LNCaP clone FGC (cell line): ENCODE measurements around the gene IGF2R.

Experiments
- DNase-seq: peaks from one replicate; pipeline ENCODE4 v3.0.0-alpha.2; 2011; ENCODE audit warnings: low read depth
- H3K4me3 ChIP-seq: 2 replicates; pipeline ENCODE4 v1.5.1; 2011; ENCODE audit warnings: mild to moderate bottlenecking, low read depth, low read length, control low read depth
- TF ChIP-seq, protein P1 (sequence below): IDR thresholded peaks from 2 replicates; pipeline ENCODE4 v1.5.1; 2012; ENCODE audit warnings: mild to moderate bottlenecking; ENCODE audit not compliant: control insufficient read depth, insufficient read depth; ENCODE audit errors: extremely low read depth

The IGF2R gene

DNA sequence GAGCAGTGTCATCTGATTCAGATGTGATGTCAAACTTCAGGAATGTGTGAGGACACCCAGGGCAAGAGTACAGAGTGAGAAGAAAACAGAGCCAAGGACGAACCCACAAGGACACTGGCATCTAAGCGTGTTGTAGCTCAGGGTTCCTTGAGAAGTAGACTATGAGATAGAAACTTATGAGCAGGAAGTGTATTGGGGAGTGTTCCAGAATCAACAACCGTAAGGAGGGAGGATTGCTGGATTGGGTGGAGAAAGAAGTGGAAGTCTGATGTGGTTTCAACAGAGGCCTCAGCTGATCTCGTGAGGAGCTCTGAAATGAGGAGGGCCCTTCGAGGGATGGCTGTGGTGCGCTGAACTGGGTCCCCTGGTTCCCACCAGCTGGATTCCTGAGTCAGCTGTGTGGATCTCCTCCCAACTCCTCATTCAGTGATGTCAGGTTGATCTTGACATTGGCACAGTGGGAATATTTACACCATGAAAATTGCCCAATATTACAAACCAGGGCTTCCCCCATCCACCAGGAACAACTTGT lies 25.7 kb upstream of the IGF2R start:
- H3K4me3 ChIP-seq = no peak overlapping the region
- no peak for DNase-seq
- TF ChIP-seq, protein P1, sequence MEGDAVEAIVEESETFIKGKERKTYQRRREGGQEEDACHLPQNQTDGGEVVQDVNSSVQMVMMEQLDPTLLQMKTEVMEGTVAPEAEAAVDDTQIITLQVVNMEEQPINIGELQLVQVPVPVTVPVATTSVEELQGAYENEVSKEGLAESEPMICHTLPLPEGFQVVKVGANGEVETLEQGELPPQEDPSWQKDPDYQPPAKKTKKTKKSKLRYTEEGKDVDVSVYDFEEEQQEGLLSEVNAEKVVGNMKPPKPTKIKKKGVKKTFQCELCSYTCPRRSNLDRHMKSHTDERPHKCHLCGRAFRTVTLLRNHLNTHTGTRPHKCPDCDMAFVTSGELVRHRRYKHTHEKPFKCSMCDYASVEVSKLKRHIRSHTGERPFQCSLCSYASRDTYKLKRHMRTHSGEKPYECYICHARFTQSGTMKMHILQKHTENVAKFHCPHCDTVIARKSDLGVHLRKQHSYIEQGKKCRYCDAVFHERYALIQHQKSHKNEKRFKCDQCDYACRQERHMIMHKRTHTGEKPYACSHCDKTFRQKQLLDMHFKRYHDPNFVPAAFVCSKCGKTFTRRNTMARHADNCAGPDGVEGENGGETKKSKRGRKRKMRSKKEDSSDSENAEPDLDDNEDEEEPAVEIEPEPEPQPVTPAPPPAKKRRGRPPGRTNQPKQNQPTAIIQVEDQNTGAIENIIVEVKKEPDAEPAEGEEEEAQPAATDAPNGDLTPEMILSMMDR = no peak

DNA sequence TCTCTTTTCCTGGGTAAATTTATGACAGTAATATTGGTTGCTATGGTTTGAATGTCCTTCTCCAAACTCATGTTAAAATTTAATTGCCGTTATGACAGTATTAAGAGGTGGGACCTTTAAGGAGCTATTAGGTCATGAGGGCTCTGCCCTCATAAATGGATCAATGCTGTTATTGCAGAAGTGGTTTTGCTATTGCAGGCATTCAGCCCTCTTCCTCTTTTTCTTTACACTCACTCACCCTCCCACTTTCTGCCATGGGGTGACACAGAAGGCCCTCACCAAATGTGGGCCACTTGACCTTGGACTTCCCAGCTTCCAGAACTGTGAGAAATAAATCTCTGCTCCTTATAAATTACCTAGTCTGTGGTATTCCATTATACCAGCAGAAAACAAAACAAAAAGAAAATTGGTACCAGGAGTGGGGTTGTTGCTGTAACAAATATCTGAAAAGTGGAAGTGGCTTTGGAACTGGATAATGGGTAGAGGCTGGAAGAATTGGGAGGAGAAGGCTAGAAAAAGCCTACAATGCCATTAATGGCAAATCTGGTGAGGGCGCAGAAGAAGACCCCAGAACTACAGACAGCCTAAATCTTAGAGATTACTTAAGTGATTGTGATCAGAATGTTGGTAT lies 24.8 kb upstream of the IGF2R start:
- H3K4me3 ChIP-seq = no peak overlapping the region
- no peak for DNase-seq
- TF ChIP-seq, protein P1 = no peak

DNA sequence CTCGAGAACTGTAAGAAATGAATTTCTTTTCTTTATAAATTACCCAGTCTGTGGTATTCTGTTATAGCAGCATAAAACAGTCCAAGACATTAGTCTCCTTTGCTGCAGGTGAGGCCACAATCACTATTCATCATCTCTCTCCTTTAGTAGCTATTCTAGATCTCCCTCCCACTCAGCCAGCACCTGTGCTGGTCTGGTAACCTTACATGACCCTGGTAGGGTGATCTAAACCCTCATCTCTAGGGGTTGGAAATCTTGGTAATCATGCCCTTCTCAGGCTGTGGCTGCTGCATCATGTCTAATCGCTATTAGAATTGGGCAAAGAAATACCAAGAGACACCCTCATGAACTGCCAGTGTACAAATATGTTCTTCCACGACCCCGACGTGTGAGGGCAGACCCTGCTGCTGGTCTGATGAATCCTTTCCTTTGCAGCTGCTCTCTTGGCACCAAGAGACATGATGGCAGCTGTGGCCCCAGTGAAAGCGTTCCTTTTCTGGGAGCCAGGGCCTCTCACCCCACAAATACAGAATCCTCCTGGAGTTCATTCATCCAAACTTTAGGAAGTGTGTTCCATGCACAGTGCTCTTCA lies 23.0 kb upstream of the IGF2R start:
- TF ChIP-seq, protein P1 = no peak
- no peak for DNase-seq
- H3K4me3 ChIP-seq = no peak overlapping the region

DNA sequence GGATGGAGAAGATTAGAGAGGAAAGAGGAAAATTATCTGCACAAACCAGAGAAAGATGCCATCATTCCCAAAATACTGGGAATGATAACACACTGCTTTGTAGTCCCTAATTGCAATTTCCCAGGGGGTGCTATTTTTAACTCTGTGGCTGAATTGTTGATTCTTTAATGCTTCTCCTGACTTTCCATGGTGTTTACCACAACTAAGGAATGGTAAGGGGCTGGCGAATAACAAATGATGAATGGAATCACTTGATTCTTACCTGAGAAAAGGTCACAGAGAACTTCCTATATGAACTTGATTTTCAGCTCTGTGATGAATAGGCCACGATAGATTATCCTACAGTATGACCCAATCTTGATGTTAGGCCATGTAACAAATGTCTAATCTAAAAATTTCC lies 22.0 kb upstream of the IGF2R start:
- no peak overlapping the region for H3K4me3 ChIP-seq
- TF ChIP-seq, protein P1 = no peak
- no peak for DNase-seq

DNA sequence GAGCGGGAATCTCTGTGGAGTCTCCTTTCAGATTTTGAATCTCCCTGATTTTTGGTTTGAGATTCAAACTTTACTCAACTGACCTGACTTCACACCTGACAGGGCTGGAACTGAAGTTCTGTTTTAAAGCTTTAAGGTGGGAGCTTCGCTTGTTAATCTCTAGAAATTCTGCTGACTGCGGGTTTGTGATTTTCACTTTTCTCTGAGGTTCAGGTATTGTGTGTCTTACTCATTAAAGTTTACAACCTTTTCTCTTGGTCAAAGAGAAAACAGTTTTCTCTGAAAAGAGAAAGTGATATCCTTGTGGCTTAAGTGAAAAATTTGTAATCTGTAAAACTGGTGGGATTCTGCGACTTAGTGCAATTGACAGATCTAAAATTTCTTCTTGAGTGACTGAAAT lies 20.7 kb upstream of the IGF2R start:
- no peak overlapping the region for H3K4me3 ChIP-seq
- TF ChIP-seq, protein P1 = no peak
- no peak for DNase-seq

DNA sequence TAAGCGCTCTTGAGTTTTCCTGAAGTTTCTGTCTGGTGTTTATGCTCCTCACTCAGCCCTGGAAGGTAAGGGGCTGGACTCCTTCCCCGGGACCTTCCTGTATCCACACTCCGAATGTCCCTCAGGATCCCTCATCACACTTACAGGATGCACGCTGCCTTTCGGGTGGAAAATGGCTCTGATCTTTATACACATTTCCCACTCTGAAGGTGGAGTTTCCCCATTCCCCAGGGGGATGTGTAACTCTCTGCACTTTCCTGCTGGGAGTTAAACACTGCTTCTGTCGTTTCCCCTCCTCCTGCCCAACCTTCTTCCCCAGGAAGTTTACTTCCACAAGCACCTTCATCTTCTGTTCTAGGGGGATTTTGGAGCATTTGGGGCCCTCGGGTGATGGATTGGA lies 17.1 kb upstream of the IGF2R start:
- H3K4me3 ChIP-seq = no peak overlapping the region
- TF ChIP-seq, protein P1 = no peak
- no peak for DNase-seq

DNA sequence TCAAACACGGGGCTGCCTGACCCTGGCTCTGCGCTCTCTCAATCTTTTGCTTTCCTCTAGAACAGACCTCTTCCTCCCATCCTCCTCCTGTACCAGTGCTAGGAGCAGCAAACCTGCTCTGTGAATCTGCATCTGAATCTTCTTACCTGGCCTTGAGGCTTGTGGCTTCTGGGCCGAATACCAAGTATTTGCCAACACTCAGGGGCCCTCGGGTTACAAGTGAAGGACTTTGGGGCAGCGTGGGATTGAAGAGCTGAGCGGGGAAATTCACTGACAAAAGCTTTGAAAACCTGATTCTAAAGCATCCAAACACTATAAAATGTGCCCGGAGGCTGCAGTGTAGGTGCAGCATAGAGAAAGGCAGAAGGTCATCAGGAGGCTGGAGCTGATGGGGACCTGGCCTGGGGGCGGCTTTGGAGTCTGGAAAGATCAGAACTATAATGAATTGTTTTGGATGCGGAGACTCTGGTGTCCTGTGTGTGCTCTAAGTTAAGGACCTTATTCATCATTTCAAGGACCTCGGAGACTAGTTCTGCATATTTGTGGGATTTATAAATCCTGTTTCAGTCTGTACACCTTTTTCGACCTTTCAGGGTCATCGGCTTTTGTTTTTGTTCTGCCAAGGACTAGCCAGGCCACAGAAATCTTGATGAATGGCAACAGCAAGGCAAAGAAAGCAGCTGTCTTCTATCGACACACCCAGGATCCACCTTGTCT lies 16.4 kb upstream of the IGF2R start:
- no peak overlapping the region for H3K4me3 ChIP-seq
- TF ChIP-seq, protein P1 = no peak
- no peak for DNase-seq
